ENCODE measurements around the gene TTC39A.

GRCh38 chr1:51327386-51327785 lies 3.0 kb downstream of the TTC39A start:
- TF ChIP-seq CTCF (IDR thresholded peaks at IDR 0.05): no peak
- no peak for TF ChIP-seq POLR2A (IDR thresholded peaks at IDR 0.05)

All from uterus (tissue), 2 donors.